RWPE2 (cell line): ENCODE measurements around the gene TOR4A.

Experiments used
- ATAC-seq: fragments of 200-7000 bp; cut with Tn5 transposase; 3 replicates; pipeline ENCODE4 v1.9.1; 2021; ENCODE audit warnings: low read depth
- DNase-seq: peaks from one replicate; pipeline ENCODE4 v3.0.0-alpha.2; 2020; ENCODE audit warnings: low spot score
- H3K27ac ChIP-seq: fragments of 450-650 bp; 2 replicates; pipeline ENCODE4 v1.5.1; 2017; ENCODE audit warnings: mild to moderate bottlenecking; ENCODE audit not compliant: poor library complexity, severe bottlenecking
- H3K27me3 ChIP-seq: fragments of 250-450 bp; sonication (Bioruptor Pico); 2 replicates; pipeline ENCODE4 v1.5.1; 2021; ENCODE audit warnings: mild to moderate bottlenecking, moderate library complexity; ENCODE audit not compliant: insufficient read depth, poor library complexity, severe bottlenecking
- H3K36me3 ChIP-seq: fragments of 250-450 bp; sonication (Bioruptor Pico); 2 replicates; pipeline ENCODE4 v1.5.1; 2020; ENCODE audit warnings: low read depth, mild to moderate bottlenecking, moderate library complexity
- H3K4me1 ChIP-seq: fragments of 250-450 bp; sonication (Bioruptor Pico); 2 replicates; pipeline ENCODE4 v1.5.1; 2021; ENCODE audit warnings: mild to moderate bottlenecking, moderate library complexity; ENCODE audit not compliant: insufficient read depth, poor library complexity, severe bottlenecking
- H3K4me3 ChIP-seq: fragments of 250-450 bp; sonication (Bioruptor Pico); 2 replicates; pipeline ENCODE4 v1.5.1; 2021; ENCODE audit warnings: mild to moderate bottlenecking, moderate library complexity; ENCODE audit not compliant: severe bottlenecking
- H3K9me3 ChIP-seq: fragments of 250-450 bp; sonication (Bioruptor Pico); 2 replicates; pipeline ENCODE4 v1.5.1; 2021; ENCODE audit warnings: mild to moderate bottlenecking, moderate library complexity; ENCODE audit not compliant: severe bottlenecking
- CTCF ChIP-seq: fragments of 450-650 bp; IDR thresholded peaks from one replicate; pipeline ENCODE4 v1.5.1; 2017; ENCODE audit warnings: mild to moderate bottlenecking, moderate library complexity; ENCODE audit not compliant: poor library complexity, severe bottlenecking

The TOR4A gene

GRCh38 chr9:137247916-137248175, 29.7 kb upstream of the TOR4A start:
- no peak for DNase-seq
- no peaks in the 10 kb centered on the region for H3K27me3 ChIP-seq
- peaks cover 11% of the 10 kb centered on the region for H3K36me3 ChIP-seq
- ATAC-seq = no peak
- no peak overlapping the region for H3K27ac ChIP-seq
- no peaks in the 10 kb centered on the region for H3K9me3 ChIP-seq
- H3K4me3 ChIP-seq = no peak overlapping the region
- H3K4me1 ChIP-seq = peaks cover 3% of the 10 kb centered on the region
- no peak for TF ChIP-seq CTCF

DNA sequence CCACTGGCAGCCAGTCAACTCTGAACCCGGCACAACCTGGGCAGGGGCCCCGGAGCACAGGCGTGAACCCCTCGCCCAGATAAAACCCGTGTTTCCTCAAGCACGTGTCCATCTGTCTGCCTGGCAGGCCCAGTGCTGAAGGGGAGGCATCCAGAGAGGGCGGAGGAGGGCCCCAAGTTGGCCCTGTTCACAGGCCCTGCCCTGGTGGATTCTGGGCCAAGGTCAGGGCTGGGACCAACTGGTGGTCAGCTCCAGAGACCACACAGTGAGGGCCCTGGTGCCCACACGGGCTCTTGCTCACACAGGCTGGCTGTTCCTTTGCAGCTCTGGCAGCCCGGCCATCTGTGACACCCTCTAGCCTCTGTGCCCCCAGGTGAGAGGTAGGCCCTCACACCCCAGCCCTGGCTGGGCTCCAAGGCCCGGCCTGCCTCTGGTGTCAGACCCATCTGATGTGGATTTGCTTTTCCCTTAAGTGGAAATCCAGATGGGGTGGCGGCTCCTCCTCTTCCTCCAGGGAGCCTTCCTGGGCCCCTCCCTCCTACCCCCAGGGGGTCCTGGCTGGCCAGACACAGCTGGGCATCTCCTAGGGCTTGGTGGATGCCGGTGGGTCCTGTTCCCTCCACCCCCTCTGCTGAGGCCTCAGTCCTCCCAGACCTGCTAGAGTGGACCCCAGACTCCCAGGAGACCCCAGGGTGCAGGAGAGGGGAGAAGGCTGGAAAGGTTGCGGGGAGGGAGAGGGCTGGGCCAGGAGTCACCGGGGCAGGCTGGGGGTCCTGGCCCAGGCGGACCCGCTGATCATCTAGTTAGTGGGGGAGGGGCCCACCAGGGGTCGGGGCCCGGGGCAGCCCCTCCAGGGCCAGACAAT, 27.0 kb upstream of the TOR4A start:
- no peaks in the 10 kb centered on the region for H3K36me3 ChIP-seq
- no peaks in the 10 kb centered on the region for H3K27me3 ChIP-seq
- TF ChIP-seq CTCF = no peak
- H3K4me3 ChIP-seq = no peak overlapping the region
- DNase-seq (no peak), ATAC-seq (no peak)
- H3K4me1 ChIP-seq = peaks cover 2% of the 10 kb centered on the region
- H3K27ac ChIP-seq = no peak overlapping the region
- H3K9me3 ChIP-seq = no peaks in the 10 kb centered on the region

- ATAC-seq (no peak), DNase-seq (no peak)
- Histone ChIP-seq H3K4me1 (peaks cover 3% of the 10 kb centered on the region), H3K4me3 (no peak within 1 kb of the TSS), H3K36me3 (peaks cover 2% of the 10 kb centered on the region), H3K9me3 (no peaks in the 10 kb centered on the region), H3K27ac (no peak within 1 kb of the TSS), H3K27me3 (no peaks in the 10 kb centered on the region)
- TF ChIP-seq CTCF = no peak
These were observed 26.4 kb upstream of the TOR4A start, which contains the start of gene STPG3 for GRCh38 chr9:137251194-137251461. Gene STPG3, plus strand, starts transcription at chr9:137251286. Its CDS starts 1 bp downstream, at chr9:137251287.

GRCh38 chr9:137251490-137252268, 25.8 kb upstream of the TOR4A start:
- Histone ChIP-seq H3K4me1 (peaks cover 7% of the 10 kb centered on the region), H3K36me3 (peaks cover 7% of the 10 kb centered on the region), H3K27ac (no peak overlapping the region), H3K4me3 (no peak overlapping the region), H3K9me3 (no peaks in the 10 kb centered on the region), H3K27me3 (no peaks in the 10 kb centered on the region)
- DNase-seq = no peak
- no peak for TF ChIP-seq CTCF
- no peak for ATAC-seq
